Calu3 (cell line): ENCODE measurements around the gene C20orf96. TPM values are rescaled to one million over a fixed set of nuclear protein-coding genes. Genes with fewer than 3 reads are reported as not detected.
"Not testable (repeated sequence)": the region's sequence is repeated elsewhere in the genome, so short reads cannot be mapped to it uniquely, and the experiment has no call there.

Source experiments
- Bru-seq: library from RNA; stranded (reverse); fragments of 400-500 nt; gene quantifications from one replicate; lab custom pipeline; 2021; lab: Mats Ljungman, UMichigan
- BruChase-seq, 2 experiments: library from RNA; stranded (reverse); fragments of 400-500 nt; gene quantifications; one replicate each; lab custom pipeline; 2021; lab: Mats Ljungman, UMichigan
- BruUV-seq: library from RNA; stranded (reverse); fragments of 400-500 nt; replicated peaks from 2 replicates; lab custom pipeline; 2021; lab: Mats Ljungman, UMichigan
- CTCF ChIA-PET: fragments of 300-600 bp; sonication (Branson Sonifier 250); formaldehyde crosslinking; loops from one replicate; lab custom pipeline; 2022; ENCODE audit warnings: antibody characterized with exemption; lab: Charles Lee
- DNase-seq: peaks from one replicate; pipeline ENCODE4 v3.0.0; 2022
- H3K27ac Mint-ChIP-seq: one replicate; pipeline ENCODE4 v1.8.0; 2022; ENCODE audit warnings: mixed read lengths; ENCODE audit not compliant: unreplicated experiment
- H3K27me3 Mint-ChIP-seq: one replicate; pipeline ENCODE4 v1.8.0; 2022; ENCODE audit warnings: mixed read lengths; ENCODE audit not compliant: unreplicated experiment
- H3K36me3 Mint-ChIP-seq: one replicate; pipeline ENCODE4 v1.8.0; 2022; ENCODE audit warnings: mild to moderate bottlenecking, moderate library complexity, mixed read lengths; ENCODE audit not compliant: insufficient read depth, unreplicated experiment
- H3K4me1 Mint-ChIP-seq: one replicate; pipeline ENCODE4 v1.8.0; 2022; ENCODE audit warnings: mild to moderate bottlenecking, low read depth, mixed read lengths; ENCODE audit not compliant: unreplicated experiment
- H3K4me3 Mint-ChIP-seq: one replicate; pipeline ENCODE4 v1.8.0; 2022; ENCODE audit warnings: mild to moderate bottlenecking, low read depth, moderate library complexity, mixed read lengths; ENCODE audit not compliant: unreplicated experiment
- H3K9me3 Mint-ChIP-seq: one replicate; pipeline ENCODE4 v1.8.0; 2022; ENCODE audit warnings: low read depth, mixed read lengths; ENCODE audit not compliant: unreplicated experiment
- CTCF ChIP-seq: fragments of 200-600 bp; IDR thresholded peaks from one replicate; pipeline ENCODE4 v1.8.0; 2022; ENCODE audit warnings: antibody characterized with exemption; ENCODE audit not compliant: unreplicated experiment
- intact Hi-C: fragments of 100-400 bp; cut with micrococcal nuclease; formaldehyde crosslinking; loops from one replicate; pipeline ENCODE4 v1.10.0; 2022; ENCODE audit not compliant: unreplicated experiment
- long read RNA-seq: library from polyadenylated mRNA; stranded (forward); transcript quantifications from one replicate; pipeline ENCODE4 v2.0.0, GENCODE V29; 2022
- total RNA-seq: library from RNA; stranded (reverse); gene quantifications from 2 replicates; pipeline ENCODE4 v1.2.3, GENCODE V29; 2022

The C20orf96 gene
- total RNA-seq (7.3 and 8.8 TPM in 2 replicates), Bru-seq, nascent RNA (percentile 46 among the genes with signal in this experiment), BruChase-seq, experiment 1, labeled RNA remaining after a 6-hour chase (percentile 52 among the genes with signal in this experiment), BruChase-seq, experiment 2, labeled RNA remaining after a 2-hour chase (percentile 50 among the genes with signal in this experiment)
- long read RNA-seq, partial matches to known transcripts = 3 of 12 reads
- long read RNA-seq, other reads (novel, unspliced or antisense) = 8 of 12 reads

- intact Hi-C loops = no loop called here
- H3K4me1 Mint-ChIP-seq = peaks cover 12% of the 10 kb centered on the region
- TF ChIP-seq CTCF = no peak
- H3K36me3 Mint-ChIP-seq = no peaks in the 10 kb centered on the region
- no peak within 1 kb of the TSS for H3K4me3 Mint-ChIP-seq
- DNase-seq = peak; percentile 85
- TSS peak; percentile 46 for BruUV-seq
- no peaks in the 10 kb centered on the region for H3K27me3 Mint-ChIP-seq
- H3K27ac Mint-ChIP-seq = no peak within 1 kb of the TSS
- H3K9me3 Mint-ChIP-seq = no peaks in the 10 kb centered on the region
- CTCF ChIA-PET = no interaction called here
Observed at GRCh38 chr20:290084-290831, at the start of gene C20orf96. C20orf96 (minus strand) TSS chr20:290750; CDS start chr20:290610, 140 bp downstream.

GRCh38 chr20:336040-336439 is 45.5 kb upstream of the C20orf96 start:
- H3K4me1 Mint-ChIP-seq, BruUV-seq, H3K4me3 Mint-ChIP-seq, DNase-seq, H3K9me3 Mint-ChIP-seq, CTCF ChIA-PET, H3K36me3 Mint-ChIP-seq, intact Hi-C loops, H3K27ac Mint-ChIP-seq, H3K27me3 Mint-ChIP-seq: not testable (repeated sequence)

DNA sequence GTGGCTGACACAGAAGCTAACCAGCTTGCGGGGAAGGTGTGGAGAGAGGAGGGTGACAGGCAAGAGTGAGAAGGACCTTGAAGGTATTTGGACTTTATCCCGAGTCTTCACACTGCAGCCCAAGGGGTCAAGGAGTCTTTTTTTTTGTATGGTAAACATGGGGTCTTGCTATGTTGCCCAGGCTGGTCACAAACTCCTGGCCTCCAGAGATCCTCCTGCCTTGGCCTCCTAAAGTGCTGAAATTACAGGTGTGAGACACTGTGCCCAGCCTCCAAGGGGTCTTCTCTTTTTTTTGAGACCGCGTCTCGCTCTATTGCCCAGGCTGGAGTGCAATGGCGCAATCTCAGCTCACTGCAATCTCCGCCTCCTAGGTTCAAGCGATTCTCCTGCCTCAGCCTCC is 44.0 kb upstream of the C20orf96 start:
- no peak for DNase-seq
- intact Hi-C loops = loop anchor here (5.0 kb wide), 1 partner anchor 127 kb away; no protein-coding TSS in a partner anchor
- Mint-ChIP-seq H3K27ac (no peak overlapping the region), H3K4me1 (peaks cover 9% of the 10 kb centered on the region), H3K36me3 (peaks cover 4% of the 10 kb centered on the region), H3K9me3 (peaks cover 2% of the 10 kb centered on the region), H3K4me3 (no peak overlapping the region), H3K27me3 (no peaks in the 10 kb centered on the region)
- CTCF ChIA-PET = no interaction called here
- no peak for TF ChIP-seq CTCF
- BruUV-seq = no TSS peak

- no TSS peak for BruUV-seq
- no peaks in the 10 kb centered on the region for H3K9me3 Mint-ChIP-seq
- CTCF ChIA-PET = interaction anchor here (0.6 to 1.3 kb wide), 4 partner anchors 30 to 111 kb away, joined by 3 to 5 read pairs (median 4); no protein-coding TSS in a partner anchor
- no peak overlapping the region for H3K4me3 Mint-ChIP-seq
- H3K27me3 Mint-ChIP-seq = no peaks in the 10 kb centered on the region
- peak; percentile 36 for DNase-seq
- peaks cover 13% of the 10 kb centered on the region for H3K4me1 Mint-ChIP-seq
- H3K27ac Mint-ChIP-seq = no peak overlapping the region
- H3K36me3 Mint-ChIP-seq = peaks cover 38% of the 10 kb centered on the region
- intact Hi-C loops = loop anchor here (5.0 kb wide), 1 partner anchor 123 kb away; no protein-coding TSS in a partner anchor
- peak; percentile 53 for TF ChIP-seq CTCF
Observed at GRCh38 chr20:330233-331149, 39.9 kb upstream of the C20orf96 start.
